Endodermal cell (in vitro differentiated cells): ENCODE results near the gene GMPR. TPM values are rescaled to one million over a fixed set of nuclear protein-coding genes. Genes with fewer than 3 reads are reported as not detected.

Experiments
- DNase-seq: peaks from one replicate; pipeline ENCODE4 v3.0.0-alpha.2; 2017
- H3K27ac ChIP-seq: 2 replicates; pipeline ENCODE4 v1.5.1; 2013; ENCODE audit warnings: mild to moderate bottlenecking, low read depth, low read length, moderate library complexity
- H3K27me3 ChIP-seq: 2 replicates; pipeline ENCODE4 v1.6.1; 2013; ENCODE audit warnings: mild to moderate bottlenecking, low read length, moderate library complexity; ENCODE audit not compliant: insufficient read depth, control insufficient read depth, poor library complexity, severe bottlenecking
- H3K36me3 ChIP-seq: 2 replicates; pipeline ENCODE4 v1.7.0; 2013; ENCODE audit warnings: mild to moderate bottlenecking, low read length, moderate library complexity; ENCODE audit not compliant: control insufficient read depth, insufficient read depth
- H3K4me1 ChIP-seq: one replicate; pipeline ENCODE4 v1.7.0; 2013; ENCODE audit warnings: low read length; ENCODE audit not compliant: control insufficient read depth, insufficient read depth
- H3K4me3 ChIP-seq: 2 replicates; pipeline ENCODE4 v1.5.1; 2013; ENCODE audit warnings: mild to moderate bottlenecking, low read length, moderate library complexity
- H3K9ac ChIP-seq: 2 replicates; pipeline ENCODE4 v1.6.1; 2013; ENCODE audit warnings: mild to moderate bottlenecking, low read length, moderate library complexity; ENCODE audit not compliant: poor library complexity, severe bottlenecking; ENCODE audit errors: extremely low read depth
- H3K9me3 ChIP-seq: 2 replicates; pipeline ENCODE4 v1.6.1; 2013; ENCODE audit warnings: mild to moderate bottlenecking, low read length, moderate library complexity; ENCODE audit not compliant: control insufficient read depth
- H3K27ac Mint-ChIP-seq: 2 replicates; pipeline ENCODE4 v1.8.0; 2020; ENCODE audit warnings: mixed read lengths
- H3K27me3 Mint-ChIP-seq: 2 replicates; pipeline ENCODE4 v1.8.0; 2021; ENCODE audit warnings: mild to moderate bottlenecking, mixed read lengths; ENCODE audit not compliant: insufficient read depth
- H3K36me3 Mint-ChIP-seq: 2 replicates; pipeline ENCODE4 v1.8.0; 2020; ENCODE audit warnings: low read depth, mixed read lengths
- H3K4me1 Mint-ChIP-seq: 2 replicates; pipeline ENCODE4 v1.8.0; 2020; ENCODE audit warnings: mixed read lengths
- H3K4me3 Mint-ChIP-seq: 2 replicates; pipeline ENCODE4 v1.8.0; 2020; ENCODE audit warnings: mild to moderate bottlenecking, moderate library complexity, mixed read lengths
- H3K9me3 Mint-ChIP-seq: 2 replicates; pipeline ENCODE4 v1.8.0; 2020; ENCODE audit warnings: mild to moderate bottlenecking, mixed read lengths
- WGBS, 2 experiments: methylation state at CpG; one replicate each; pipeline versions ENCODE4 v1.1.5 to v1.1.7; 2013; ENCODE audit warnings: missing lambda C conversion rate in 2 of 2, mixed read lengths in 1 of 2; ENCODE audit not compliant: insufficient coverage in 1 of 2, insufficient read length in 1 of 2; 5-methylcytosine and 5-hydroxymethylcytosine counted together
- total RNA-seq, 2 donors: library from RNA; stranded (reverse); fragmentation: NEBNext Ultra II Directional in 1 of 2; extraction: Animal tissue kit (Norgen Biotek cat#: 25700) in 1 of 2; gene quantifications; 2 replicates in 1 of 2; 3 replicates in 1 of 2; pipeline ENCODE4 v1.2.1, GENCODE V29; 2021
- TF ChIP-seq, protein P1 (sequence below): fragments of 200-600 bp; sonication (generic); conservative IDR thresholded peaks from 2 replicates; pipeline ENCODE4 v1.5.0; 2021; ENCODE audit warnings: antibody characterized with exemption, mild to moderate bottlenecking

Gene GMPR
- total RNA-seq, 2 donors from 2014 or later, result 4.9 to 20.7 TPM

DNA sequence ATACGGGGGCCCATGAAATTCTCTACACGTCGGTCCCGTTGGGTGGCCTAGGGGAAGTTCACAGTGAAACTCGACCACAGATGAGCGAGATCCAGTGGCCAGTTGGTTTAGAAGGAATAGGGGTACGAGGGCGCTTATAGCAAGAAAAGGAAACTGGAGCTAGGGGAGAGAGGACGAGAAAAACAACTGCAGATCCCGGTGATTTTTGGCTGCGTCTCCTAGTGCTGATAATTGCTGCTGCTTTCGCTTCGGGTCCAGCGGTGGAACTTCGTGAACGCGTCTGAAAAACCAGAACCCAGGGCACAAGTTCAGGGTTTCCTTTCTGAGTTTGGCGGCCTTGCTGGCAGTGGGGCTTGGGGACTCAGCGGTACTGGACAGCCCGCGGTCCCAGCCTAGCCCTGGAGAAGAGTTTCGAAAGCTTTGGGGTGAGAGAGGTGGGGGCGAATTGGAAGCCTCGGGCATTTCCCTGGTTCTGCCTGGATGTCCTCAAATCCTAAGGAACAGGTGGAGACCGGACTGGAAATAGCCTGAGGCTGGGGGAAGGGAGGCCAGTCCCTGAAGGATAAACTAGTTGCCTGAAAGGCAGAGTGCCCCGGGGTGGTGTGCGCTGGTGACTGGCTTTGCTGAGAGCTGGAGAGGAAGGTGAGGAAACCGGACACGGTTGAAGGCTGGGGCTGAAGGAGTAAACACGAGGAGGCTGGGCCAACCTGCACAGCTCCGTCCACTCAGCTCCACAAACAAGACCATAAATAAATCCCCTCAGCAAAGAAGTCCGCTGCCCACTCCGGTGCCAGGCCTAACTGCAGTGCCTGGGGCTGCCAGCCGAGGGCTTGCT is 793 bp downstream of the GMPR start:
- peaks cover 12% of the 10 kb centered on the region for H3K4me1 ChIP-seq
- no peaks in the 10 kb centered on the region for H3K9me3 Mint-ChIP-seq
- peaks cover 29% of the 10 kb centered on the region for H3K27me3 ChIP-seq
- H3K36me3 ChIP-seq, result no peaks in the 10 kb centered on the region
- H3K36me3 Mint-ChIP-seq, result no peaks in the 10 kb centered on the region
- TF ChIP-seq, protein P1, sequence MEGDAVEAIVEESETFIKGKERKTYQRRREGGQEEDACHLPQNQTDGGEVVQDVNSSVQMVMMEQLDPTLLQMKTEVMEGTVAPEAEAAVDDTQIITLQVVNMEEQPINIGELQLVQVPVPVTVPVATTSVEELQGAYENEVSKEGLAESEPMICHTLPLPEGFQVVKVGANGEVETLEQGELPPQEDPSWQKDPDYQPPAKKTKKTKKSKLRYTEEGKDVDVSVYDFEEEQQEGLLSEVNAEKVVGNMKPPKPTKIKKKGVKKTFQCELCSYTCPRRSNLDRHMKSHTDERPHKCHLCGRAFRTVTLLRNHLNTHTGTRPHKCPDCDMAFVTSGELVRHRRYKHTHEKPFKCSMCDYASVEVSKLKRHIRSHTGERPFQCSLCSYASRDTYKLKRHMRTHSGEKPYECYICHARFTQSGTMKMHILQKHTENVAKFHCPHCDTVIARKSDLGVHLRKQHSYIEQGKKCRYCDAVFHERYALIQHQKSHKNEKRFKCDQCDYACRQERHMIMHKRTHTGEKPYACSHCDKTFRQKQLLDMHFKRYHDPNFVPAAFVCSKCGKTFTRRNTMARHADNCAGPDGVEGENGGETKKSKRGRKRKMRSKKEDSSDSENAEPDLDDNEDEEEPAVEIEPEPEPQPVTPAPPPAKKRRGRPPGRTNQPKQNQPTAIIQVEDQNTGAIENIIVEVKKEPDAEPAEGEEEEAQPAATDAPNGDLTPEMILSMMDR, result peak; percentile 74
- H3K27ac ChIP-seq, result no peak overlapping the region
- peaks cover 26% of the 10 kb centered on the region for H3K4me1 Mint-ChIP-seq
- H3K27me3 Mint-ChIP-seq, result peaks cover 51% of the 10 kb centered on the region
- no peak overlapping the region for H3K27ac Mint-ChIP-seq
- peak overlapping the region; percentile 65 for H3K4me3 Mint-ChIP-seq
- H3K9me3 ChIP-seq, result no peaks in the 10 kb centered on the region
- 5 to 15% methylated on average over 15 to 34 of the region's 34 CpGs for WGBS, 2 experiments
- H3K9ac ChIP-seq, result peak overlapping the region; percentile 12
- H3K4me3 ChIP-seq, result peak overlapping the region; percentile 80
- peak; percentile 92 for DNase-seq

DNA sequence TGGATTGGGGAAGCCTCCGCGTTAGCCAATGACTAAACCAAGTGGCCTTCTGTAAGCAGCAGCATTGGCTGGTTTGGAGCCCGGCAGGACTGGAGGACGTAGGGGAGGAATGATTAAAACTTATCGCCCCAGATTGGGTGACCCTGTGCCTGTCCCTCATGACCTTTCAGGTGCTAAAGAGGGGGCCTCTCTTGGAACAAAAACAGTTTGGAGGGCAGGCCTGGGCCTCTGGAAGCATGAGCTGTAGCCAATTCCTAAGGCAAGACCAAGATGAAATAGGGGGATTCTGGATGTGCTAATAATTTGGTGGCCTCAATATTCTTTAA is 1.4 kb downstream of the GMPR start:
- Mint-ChIP-seq H3K36me3 (no peaks in the 10 kb centered on the region), H3K4me3 (peak overlapping the region; percentile 65), H3K27me3 (peaks cover 49% of the 10 kb centered on the region), H3K4me1 (peaks cover 31% of the 10 kb centered on the region), H3K9me3 (no peaks in the 10 kb centered on the region), H3K27ac (no peak overlapping the region)
- Histone ChIP-seq H3K4me1 (peaks cover 12% of the 10 kb centered on the region), H3K27ac (no peak overlapping the region), H3K27me3 (peaks cover 29% of the 10 kb centered on the region), H3K4me3 (peak overlapping the region; percentile 80), H3K36me3 (no peaks in the 10 kb centered on the region), H3K9me3 (no peaks in the 10 kb centered on the region), H3K9ac (no peak overlapping the region)
- TF ChIP-seq, protein P1, result no peak
- no peak for DNase-seq
- 49 to 60% methylated on average over 3 to 5 of the region's 5 CpGs for WGBS, 2 experiments

DNA sequence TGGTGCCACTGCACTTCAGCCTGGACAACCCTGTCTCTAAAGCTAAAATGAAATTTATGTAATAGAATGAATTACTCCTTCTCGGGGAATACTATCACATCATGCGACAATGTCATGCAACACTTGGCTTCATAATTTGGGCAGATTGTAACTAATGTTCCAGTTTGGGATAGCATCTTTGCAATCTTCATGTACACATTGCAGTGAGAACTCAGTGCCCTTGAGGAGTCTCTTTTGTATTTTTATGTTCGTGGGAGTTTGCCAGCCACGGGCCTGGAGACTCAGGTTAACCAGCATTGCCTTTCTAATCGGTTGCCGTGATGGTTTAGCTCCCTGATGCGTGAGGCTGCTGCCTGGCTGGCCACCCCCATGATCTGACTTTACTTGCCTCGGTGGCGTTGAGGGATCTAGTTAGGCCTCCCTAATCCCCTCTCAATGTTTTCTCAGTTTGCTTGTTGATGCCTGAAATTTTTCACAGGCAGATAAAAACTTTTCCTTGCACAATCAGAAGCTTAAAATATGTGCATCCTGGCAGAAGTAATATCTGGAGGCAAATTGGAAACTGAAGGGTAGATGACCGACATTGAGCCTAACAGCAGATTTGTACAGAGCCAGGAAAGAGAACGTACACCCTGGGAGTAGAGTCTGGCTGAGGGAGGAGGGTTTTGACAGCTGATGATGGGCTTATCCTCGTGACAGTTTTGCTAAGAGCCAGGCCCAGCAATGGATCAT is 2.4 kb downstream of the GMPR start:
- H3K4me3 ChIP-seq, result no peak overlapping the region
- no peak overlapping the region for H3K4me3 Mint-ChIP-seq
- peaks cover 39% of the 10 kb centered on the region for H3K4me1 Mint-ChIP-seq
- no peaks in the 10 kb centered on the region for H3K36me3 Mint-ChIP-seq
- no peaks in the 10 kb centered on the region for H3K9me3 ChIP-seq
- no peak overlapping the region for H3K27ac Mint-ChIP-seq
- H3K27me3 ChIP-seq, result peaks cover 25% of the 10 kb centered on the region
- peaks cover 15% of the 10 kb centered on the region for H3K4me1 ChIP-seq
- TF ChIP-seq, protein P1, result no peak
- no peaks in the 10 kb centered on the region for H3K36me3 ChIP-seq
- DNase-seq, result no peak
- WGBS, 2 experiments, result 86 to 91% methylated on average over 9 to 12 of the region's 12 CpGs
- H3K9me3 Mint-ChIP-seq, result no peaks in the 10 kb centered on the region
- peaks cover 44% of the 10 kb centered on the region for H3K27me3 Mint-ChIP-seq
- H3K27ac ChIP-seq, result no peak overlapping the region
- H3K9ac ChIP-seq, result no peak overlapping the region
